GM12892 (cell line): ENCODE data around the gene GPR146.
A peak's percentile ranks its signal among the peaks of the same experiment; 100 is the strongest.

Source experiments
- DNase-seq: peaks from one replicate; pipeline ENCODE4 v3.0.0; 2011; ENCODE audit not compliant: insufficient read length
- FAIRE-seq: peaks from 2 replicates; lab custom pipeline; 2011; peaks lifted over from hg19 to GRCh38; lab: Jason Lieb, UNC
- POLR2A ChIP-seq: IDR thresholded peaks from 2 replicates; pipeline ENCODE4 v1.6.1; 2011; ENCODE audit warnings: low read depth, low read length, control low read depth
- POLR2AphosphoS5 ChIP-seq: IDR thresholded peaks from 2 replicates; pipeline ENCODE4 v1.6.1; 2011; ENCODE audit warnings: low read depth, low read length, control low read depth
- TAF1 ChIP-seq: IDR thresholded peaks from 2 replicates; pipeline ENCODE4 v1.6.1; 2011; ENCODE audit warnings: low read depth, mild to moderate bottlenecking, control low read depth, low read length, borderline replicate concordance

Gene GPR146

DNA sequence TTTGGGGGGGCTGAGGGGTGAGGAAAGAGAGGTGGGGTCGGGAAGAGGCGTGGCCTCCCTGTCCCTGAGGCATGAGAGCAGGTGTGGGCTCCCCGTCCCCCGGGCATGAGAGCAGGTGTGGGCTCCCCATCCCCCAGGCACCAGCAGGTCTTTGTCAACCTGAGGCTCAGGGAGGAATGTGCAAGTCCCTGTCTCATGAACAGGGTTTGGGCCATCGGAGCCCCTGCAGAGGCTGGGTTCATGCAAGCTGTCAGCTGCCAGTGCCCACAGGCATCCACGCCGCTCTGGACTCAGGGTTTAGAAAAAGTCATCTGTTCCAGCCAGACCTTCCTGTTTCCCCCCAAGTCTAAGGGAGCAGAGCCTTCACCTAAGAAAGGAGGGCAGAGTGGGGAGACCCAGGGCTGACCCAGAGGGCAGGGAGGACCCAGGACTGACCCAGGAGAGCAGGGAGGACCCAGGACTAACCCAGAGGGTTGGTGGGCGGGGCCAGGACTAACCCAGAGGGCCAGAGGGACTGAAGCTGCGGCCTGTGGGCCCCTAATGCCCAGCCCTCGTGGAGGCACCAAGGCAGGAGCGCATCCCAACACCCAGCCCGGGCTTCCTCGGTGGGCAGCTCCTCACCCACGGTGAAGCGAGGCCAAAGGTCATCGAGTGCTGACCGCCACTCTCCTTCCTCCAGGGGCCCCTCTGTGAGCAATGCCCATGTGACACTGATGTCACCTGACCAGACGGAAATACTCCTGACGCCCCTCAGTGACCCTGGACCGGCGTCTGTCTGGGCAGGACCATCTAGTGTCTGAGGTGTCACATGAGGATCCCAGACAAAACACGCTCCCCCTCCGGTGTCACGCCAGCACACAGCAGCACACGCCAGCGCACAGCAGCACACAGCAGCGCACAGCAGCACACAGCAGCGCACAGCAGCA, 28.9 kb upstream of the GPR146 start:
- TF ChIP-seq POLR2A (no peak; the same call in 1 of the 2 replicates), POLR2AphosphoS5 (no peak), TAF1 (no peak)
- no peak for FAIRE-seq
- no peak for DNase-seq

DNA sequence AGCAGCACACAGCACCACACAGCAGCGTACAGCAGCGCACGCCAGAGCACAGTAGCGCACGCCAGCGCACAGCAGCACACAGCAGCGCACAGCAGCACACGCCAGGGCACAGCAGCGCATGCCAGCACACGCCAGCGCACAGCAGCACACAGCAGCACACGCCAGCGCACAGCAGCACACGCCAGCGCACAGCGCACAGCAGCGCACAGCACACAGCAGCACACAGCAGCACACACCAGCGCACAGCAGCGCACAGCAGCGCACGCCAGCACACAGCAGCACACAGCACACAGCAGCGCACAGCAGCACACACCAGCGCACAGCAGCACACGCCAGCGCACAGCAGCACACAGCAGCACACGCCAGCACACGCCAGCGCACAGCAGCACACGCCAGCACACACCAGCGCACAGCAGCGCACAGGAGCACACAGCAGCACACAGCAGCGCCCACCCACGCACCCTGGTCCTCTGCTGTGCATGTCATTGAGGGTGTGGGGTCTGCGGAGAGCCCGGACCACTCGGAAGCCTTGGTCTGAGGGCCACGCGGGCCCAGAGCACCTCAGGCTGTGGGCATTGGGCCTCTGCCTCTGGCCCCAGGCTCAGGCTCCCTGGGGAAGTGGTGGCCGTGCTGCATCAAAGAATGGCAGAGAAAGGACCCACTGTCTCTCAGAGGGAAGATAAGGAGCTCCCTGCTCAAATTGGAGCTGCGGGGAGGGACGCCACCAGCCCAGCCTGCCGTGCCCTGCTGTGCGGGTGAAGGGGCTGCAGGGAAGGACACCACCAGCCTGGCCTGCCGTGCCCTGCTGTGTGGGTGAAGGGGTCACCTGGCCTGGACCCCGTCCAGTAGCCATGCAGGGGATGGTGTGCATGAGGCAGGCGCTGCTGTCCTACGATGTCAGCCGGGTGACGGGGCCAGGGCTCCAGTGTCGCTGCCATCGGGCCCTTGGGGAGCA, 27.5 kb upstream of the GPR146 start:
- FAIRE-seq: no peak
- DNase-seq: no peak
- TF ChIP-seq TAF1 (no peak), POLR2A (peak; percentile 21; the same call in 1 of the 2 replicates), POLR2AphosphoS5 (peak; percentile 59; the same call in 1 of the 2 replicates)

DNA sequence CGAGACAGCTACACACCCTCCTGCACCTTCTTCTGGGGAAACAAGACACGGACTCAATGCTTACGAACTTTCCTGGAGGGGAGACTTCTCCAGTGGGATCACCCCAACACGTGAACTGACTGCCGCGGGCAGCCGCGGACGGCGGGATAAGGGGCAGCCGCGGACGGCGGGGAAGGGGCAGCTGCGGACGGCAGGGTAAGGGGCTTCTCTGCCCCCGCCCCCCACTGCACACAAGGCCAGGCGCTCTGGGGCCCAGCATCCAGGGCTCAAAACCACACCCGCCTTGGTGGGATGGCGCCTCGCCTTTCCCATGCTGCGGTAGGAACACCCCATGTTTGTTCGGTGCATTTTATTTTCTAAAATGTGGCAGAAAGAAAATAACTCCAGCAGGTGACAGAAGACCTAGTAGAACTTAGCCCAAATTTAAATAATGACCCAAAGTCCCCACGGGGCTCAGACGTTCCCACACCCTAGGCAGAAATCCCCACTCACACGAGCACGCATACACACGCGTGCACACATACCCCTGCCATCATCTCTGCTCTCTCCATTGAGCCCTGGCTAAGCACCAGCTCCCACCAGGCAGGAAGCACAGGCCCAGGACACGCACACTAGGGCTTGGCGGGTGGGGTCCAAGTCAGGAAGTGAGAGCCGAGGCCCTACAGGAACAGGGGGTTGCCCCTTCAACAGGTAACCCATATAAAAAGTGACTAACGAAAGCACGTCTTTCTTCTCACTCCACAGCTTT, 26.6 kb upstream of the GPR146 start:
- TF ChIP-seq POLR2A: no peak
- TF ChIP-seq TAF1: no peak
- no peak for TF ChIP-seq POLR2AphosphoS5
- DNase-seq: no peak
- FAIRE-seq: no peak

DNA sequence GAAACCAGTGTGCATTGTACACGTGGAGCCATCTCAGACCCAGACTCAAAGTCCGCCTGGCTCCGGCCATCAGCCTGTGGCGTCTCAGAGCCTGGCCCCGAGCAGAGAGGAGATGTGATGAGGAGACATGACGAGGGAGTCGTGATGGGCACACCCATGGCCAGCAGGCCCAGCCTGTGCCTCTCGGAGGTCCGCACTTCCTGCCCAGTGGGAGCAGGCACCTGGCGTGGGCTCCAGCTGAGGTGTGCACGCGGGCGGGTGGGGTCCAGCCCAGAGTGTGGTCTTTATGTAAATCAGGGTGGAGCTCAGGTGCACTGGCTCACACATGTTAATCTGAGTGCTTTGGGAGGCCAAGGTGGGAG, 26.0 kb upstream of the GPR146 start:
- DNase-seq: no peak
- TF ChIP-seq POLR2A: no peak
- no peak for TF ChIP-seq TAF1
- TF ChIP-seq POLR2AphosphoS5: no peak; the same call in 1 of the 2 replicates
- no peak for FAIRE-seq

DNA sequence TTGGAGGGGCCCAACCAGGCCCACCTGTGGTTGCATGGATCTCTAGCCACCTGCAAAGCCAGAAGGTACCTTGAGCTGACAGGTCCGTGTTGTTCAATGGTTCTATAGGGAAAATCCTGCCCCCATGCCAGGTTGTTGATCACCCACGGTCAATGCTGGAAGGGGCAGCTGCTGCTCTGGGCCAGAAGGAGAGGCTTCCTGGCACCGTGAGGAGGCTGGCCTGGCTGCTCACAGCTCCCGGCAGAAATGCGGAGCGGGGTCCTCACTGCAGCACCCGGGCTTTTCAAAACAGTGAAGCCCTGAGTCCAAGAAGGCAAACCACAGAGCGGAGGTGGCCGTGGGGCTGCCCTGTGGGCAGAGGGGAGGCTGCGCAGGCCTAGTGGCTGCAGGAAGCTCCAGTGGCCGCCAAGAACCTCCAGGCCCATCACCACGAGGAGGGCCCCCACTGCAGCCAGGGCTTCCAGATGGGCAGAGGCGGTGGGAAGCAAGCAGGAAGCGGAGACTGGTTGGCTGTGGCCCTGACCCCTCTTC, 25.0 kb upstream of the GPR146 start:
- no peak for FAIRE-seq
- no peak for TF ChIP-seq TAF1
- TF ChIP-seq POLR2A: no peak
- no peak for TF ChIP-seq POLR2AphosphoS5
- no peak for DNase-seq

DNA sequence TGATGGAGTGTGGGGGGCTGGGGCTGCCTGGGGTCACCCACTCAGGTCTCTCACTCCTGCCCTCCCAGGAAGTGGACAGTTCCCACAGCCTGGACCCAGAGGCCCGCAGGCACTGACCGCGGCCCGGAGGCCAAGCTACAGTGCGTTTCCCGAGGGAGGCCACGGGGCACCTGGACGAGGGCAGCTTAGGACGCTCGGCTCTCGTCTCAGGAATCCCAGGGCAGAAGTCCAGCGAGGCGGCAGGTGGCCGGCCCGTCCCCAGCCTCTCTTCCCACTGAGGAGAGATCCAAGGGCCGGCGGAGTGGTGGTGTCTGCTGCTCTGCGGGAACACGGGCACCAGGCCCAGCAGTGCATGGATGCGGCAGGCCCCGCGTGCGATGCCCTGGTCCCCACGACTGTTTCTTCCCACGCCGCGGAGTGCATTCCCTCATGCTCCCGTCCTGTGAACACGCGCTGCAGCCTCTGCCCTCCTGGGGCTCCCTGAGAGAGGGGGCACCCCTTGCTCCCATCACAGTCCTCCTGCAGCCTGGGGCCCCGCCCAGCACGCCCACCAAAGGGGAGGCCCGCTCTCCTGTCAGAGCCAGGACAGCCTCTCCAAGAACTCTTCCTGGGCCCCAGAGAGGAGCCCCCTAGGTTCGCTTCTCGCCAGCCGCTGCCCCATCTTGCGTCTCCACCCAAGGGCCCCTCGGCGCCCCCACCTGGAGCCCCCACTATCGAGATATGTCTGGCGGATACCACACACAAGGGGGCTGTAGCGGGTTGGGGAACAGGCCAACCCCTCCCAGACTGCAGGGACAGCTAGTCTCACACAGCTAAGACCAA, 24.3 kb upstream of the GPR146 start:
- TF ChIP-seq TAF1 (no peak), POLR2A (no peak), POLR2AphosphoS5 (no peak)
- DNase-seq (no peak), FAIRE-seq (no peak)

DNA sequence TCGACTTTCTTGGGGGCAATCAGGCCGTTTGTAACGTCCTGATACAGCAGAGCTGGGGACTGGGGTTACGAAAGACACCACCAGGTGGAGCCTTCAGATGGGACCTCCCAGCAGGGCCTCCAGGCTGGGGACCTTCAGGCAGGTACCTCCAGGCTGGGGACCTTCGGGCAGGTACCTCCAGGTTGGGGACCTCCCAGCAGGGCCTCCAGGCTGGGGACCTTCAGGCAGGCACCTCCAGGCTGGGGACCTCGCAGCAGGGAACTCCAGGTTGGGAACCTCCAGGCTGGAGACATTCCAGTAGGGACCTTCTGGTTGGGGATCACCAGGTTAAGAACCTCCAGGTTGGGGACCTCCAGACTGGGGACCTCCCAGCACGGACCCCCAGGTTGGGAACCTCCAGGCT, 23.5 kb upstream of the GPR146 start:
- FAIRE-seq: no peak
- no peak for TF ChIP-seq TAF1
- no peak for TF ChIP-seq POLR2AphosphoS5
- no peak for TF ChIP-seq POLR2A
- no peak for DNase-seq

DNA sequence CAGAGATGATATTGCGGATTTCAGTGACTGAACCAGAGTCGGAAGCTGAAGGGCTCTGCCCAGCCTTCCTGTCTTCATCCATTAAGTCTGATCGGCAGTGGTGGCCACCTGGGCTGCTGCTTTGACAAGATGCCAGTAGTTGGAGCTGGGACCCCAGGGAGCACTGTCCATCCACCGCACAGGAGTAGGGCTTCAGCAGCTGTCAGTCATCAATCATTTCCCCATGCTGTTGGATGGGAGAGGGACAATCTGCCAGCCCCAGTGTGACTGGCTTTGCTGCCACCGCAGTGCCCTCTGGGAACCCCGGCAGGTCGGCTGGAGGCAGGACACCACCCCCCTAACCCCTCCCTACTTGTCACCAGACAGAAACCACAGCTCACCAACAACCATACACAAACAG, 23.0 kb upstream of the GPR146 start:
- no peak for TF ChIP-seq TAF1
- no peak for TF ChIP-seq POLR2AphosphoS5
- TF ChIP-seq POLR2A: no peak; the same call in 1 of the 2 replicates
- FAIRE-seq: no peak
- no peak for DNase-seq

DNA sequence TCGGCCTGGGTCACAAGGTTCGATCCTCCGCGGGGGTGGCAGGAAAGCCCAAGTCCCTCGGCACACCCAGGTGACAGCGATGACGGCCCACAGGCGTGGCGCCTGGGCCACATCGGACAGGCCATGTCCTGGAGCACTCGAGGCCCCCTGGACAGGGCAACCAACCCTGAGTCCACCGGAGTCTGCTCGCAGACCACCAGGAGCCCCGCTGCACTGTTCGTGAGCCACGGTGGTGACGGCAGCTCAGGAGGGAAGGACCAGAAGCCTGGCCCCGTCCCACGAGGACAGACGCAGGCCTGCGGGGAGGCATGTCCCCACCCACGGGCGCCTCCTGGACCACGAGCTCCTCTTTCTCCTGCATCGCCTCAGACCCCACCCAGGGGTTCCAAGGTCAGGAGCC, 22.4 kb upstream of the GPR146 start:
- TF ChIP-seq TAF1 (no peak), POLR2AphosphoS5 (no peak), POLR2A (no peak)
- FAIRE-seq: no peak
- no peak for DNase-seq

DNA sequence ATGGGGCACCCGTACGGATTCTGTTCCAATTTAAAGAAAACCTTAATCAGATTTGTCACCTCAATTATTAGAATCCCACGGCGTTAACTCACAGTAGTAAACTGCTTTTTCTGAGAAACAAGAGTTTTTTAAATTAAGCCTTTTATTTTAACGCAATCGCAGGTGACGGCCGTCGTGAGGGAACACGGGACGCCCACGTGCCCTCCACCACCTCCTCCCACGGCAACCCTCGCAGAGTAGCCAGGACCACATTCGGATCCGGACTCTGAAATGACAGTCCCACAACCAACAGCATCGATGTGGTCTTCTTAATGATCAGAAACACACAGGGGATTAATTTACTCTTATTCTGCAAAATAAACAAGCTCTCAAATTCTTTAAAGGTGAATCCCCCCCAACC, 22.0 kb upstream of the GPR146 start:
- DNase-seq (no peak), FAIRE-seq (no peak)
- TF ChIP-seq POLR2A (no peak), TAF1 (no peak), POLR2AphosphoS5 (no peak)
